OCI-LY1 (cell line): ENCODE results near the gene ZMAT1.

Experiments used
- EZH2 ChIP-seq: fragments of 200-600 bp; sonication (generic), shearing (Covaris generic); IDR thresholded peaks from 2 replicates; pipeline ENCODE4 v1.8.0; 2017; ENCODE audit warnings: borderline replicate concordance, mixed run types, mild to moderate bottlenecking, antibody characterized with exemption, low read length, moderate library complexity, mixed read lengths
- TF ChIP-seq, protein P1 (sequence below): fragments of 200-600 bp; sonication (generic), shearing (Covaris generic); IDR thresholded peaks from 2 replicates; pipeline ENCODE4 v1.5.1; 2017; ENCODE audit warnings: mild to moderate bottlenecking, antibody characterized with exemption, low read length, moderate library complexity, mixed read lengths

DNA sequence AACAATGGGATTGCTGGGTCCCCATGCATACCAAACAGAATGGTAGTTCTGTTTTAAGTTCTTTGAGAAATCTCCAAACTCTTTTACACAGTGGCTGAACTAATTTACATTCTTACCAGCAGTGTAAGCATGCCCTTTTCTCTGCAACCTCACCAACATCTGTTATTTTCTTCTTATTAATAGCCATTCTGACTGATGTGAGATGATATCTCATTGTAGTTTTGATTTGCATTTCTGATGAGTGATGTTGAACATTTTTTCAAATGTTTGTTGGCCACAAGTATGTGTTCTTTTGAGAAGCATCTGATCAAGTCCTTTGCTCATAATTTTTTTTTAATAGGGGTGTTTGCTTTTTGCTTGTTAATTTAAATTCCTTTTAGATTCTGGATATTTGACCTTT, 41.2 kb upstream of the ZMAT1 start:
- TF ChIP-seq, protein P1, sequence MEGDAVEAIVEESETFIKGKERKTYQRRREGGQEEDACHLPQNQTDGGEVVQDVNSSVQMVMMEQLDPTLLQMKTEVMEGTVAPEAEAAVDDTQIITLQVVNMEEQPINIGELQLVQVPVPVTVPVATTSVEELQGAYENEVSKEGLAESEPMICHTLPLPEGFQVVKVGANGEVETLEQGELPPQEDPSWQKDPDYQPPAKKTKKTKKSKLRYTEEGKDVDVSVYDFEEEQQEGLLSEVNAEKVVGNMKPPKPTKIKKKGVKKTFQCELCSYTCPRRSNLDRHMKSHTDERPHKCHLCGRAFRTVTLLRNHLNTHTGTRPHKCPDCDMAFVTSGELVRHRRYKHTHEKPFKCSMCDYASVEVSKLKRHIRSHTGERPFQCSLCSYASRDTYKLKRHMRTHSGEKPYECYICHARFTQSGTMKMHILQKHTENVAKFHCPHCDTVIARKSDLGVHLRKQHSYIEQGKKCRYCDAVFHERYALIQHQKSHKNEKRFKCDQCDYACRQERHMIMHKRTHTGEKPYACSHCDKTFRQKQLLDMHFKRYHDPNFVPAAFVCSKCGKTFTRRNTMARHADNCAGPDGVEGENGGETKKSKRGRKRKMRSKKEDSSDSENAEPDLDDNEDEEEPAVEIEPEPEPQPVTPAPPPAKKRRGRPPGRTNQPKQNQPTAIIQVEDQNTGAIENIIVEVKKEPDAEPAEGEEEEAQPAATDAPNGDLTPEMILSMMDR, result no peak
- TF ChIP-seq EZH2, result no peak
